Activated T-cell treated with anti-CD3 and anti-CD28 coated beads, Interleukin-2, amount 50 U/mL, for 72 hours (primary cell): ENCODE data around the gene SAMD7. TPM values are rescaled to one million over a fixed set of nuclear protein-coding genes. Genes with fewer than 3 reads are reported as not detected.

Experiments
- ATAC-seq, 2 donors: fragments of 150-1000 bp; cut with Tn5 transposase; replicated peaks in 1 of 2; 2 replicates each; pipeline ENCODE4 v1.10.0; 2021; ENCODE audit warnings: moderate library complexity in 2 of 2, mild to moderate bottlenecking in 1 of 2
- DNase-seq, 2 donors: peaks; one replicate each; pipeline ENCODE4 v3.0.0; 2021 to 2022; ENCODE audit warnings: mixed read lengths in 1 of 2
- H3K27ac Mint-ChIP-seq: one replicate; pipeline ENCODE4 v1.8.0; 2022; ENCODE audit warnings: mild to moderate bottlenecking, moderate library complexity, mixed read lengths
- H3K27me3 Mint-ChIP-seq: one replicate; pipeline ENCODE4 v1.8.0; 2022; ENCODE audit warnings: low read depth, mixed read lengths
- H3K36me3 Mint-ChIP-seq, 2 donors: one replicate each; pipeline ENCODE4 v1.8.0; 2022; ENCODE audit warnings: mixed read lengths in 2 of 2, mild to moderate bottlenecking in 1 of 2; ENCODE audit not compliant: insufficient read depth in 2 of 2
- H3K4me1 Mint-ChIP-seq: one replicate; pipeline ENCODE4 v1.8.0; 2022; ENCODE audit warnings: low read depth, mixed read lengths
- H3K4me3 Mint-ChIP-seq, 2 donors: one replicate each; pipeline ENCODE4 v1.8.0; 2022; ENCODE audit warnings: mild to moderate bottlenecking in 2 of 2, mixed read lengths in 2 of 2, moderate library complexity in 2 of 2
- H3K9me3 Mint-ChIP-seq, 2 donors: one replicate each; pipeline ENCODE4 v1.8.0; 2022; ENCODE audit warnings: mixed read lengths in 2 of 2
- total RNA-seq, 2 donors: library from RNA; stranded (reverse); gene quantifications; one replicate each; pipeline ENCODE4 v1.2.3, GENCODE V29; 2022

The SAMD7 gene
- total RNA-seq, 2 donors from 2014 or later: not detected

GRCh38 chr3:169880576-169881250 is 30.7 kb upstream of the SAMD7 start:
- no peaks in the 10 kb centered on the region for H3K4me1 Mint-ChIP-seq
- no peak overlapping the region for H3K4me3 Mint-ChIP-seq
- no peak for ATAC-seq
- no peaks in the 10 kb centered on the region for H3K36me3 Mint-ChIP-seq
- H3K27me3 Mint-ChIP-seq: no peaks in the 10 kb centered on the region
- no peak overlapping the region for H3K27ac Mint-ChIP-seq
- no peak for DNase-seq
- no peaks in the 10 kb centered on the region for H3K9me3 Mint-ChIP-seq

GRCh38 chr3:169886671-169887070 is 24.7 kb upstream of the SAMD7 start:
- Mint-ChIP-seq H3K9me3 (no peaks in the 10 kb centered on the region), H3K4me3 (no peak overlapping the region), H3K4me1 (no peaks in the 10 kb centered on the region), H3K27ac (no peak overlapping the region), H3K27me3 (no peaks in the 10 kb centered on the region), H3K36me3 (no peaks in the 10 kb centered on the region)
- no peak for DNase-seq
- ATAC-seq: no peak

- Mint-ChIP-seq H3K36me3 (no peaks in the 10 kb centered on the region), H3K4me1 (no peaks in the 10 kb centered on the region), H3K9me3 (no peaks in the 10 kb centered on the region), H3K27ac (no peak overlapping the region), H3K4me3 (no peak overlapping the region), H3K27me3 (no peaks in the 10 kb centered on the region)
- no peak for ATAC-seq
- no peak for DNase-seq
These were observed 19.5 kb upstream of the SAMD7 start for GRCh38 chr3:169891886-169892285.

- H3K9me3 Mint-ChIP-seq: no peaks in the 10 kb centered on the region
- no peak for DNase-seq
- no peak overlapping the region for H3K27ac Mint-ChIP-seq
- no peak overlapping the region for H3K4me3 Mint-ChIP-seq
- H3K36me3 Mint-ChIP-seq: no peaks in the 10 kb centered on the region
- H3K27me3 Mint-ChIP-seq: no peaks in the 10 kb centered on the region
- no peaks in the 10 kb centered on the region for H3K4me1 Mint-ChIP-seq
- ATAC-seq: no peak
These were observed 17.3 kb upstream of the SAMD7 start for GRCh38 chr3:169894110-169894509.

GRCh38 chr3:169895072-169895471 is 16.3 kb upstream of the SAMD7 start:
- Mint-ChIP-seq H3K4me3 (no peak overlapping the region), H3K9me3 (no peaks in the 10 kb centered on the region), H3K27me3 (no peaks in the 10 kb centered on the region), H3K27ac (no peak overlapping the region), H3K4me1 (no peaks in the 10 kb centered on the region), H3K36me3 (no peaks in the 10 kb centered on the region)
- no peak for DNase-seq
- no peak for ATAC-seq

GRCh38 chr3:169897284-169897683 is 14.1 kb upstream of the SAMD7 start:
- no peak overlapping the region for H3K4me3 Mint-ChIP-seq
- DNase-seq (no peak), ATAC-seq (no peak)
- H3K9me3 Mint-ChIP-seq: peaks cover 3 to 4% of the 10 kb centered on the region in 2 donors
- peaks cover 7 to 10% of the 10 kb centered on the region in 2 donors for H3K36me3 Mint-ChIP-seq
- H3K27ac Mint-ChIP-seq: no peak overlapping the region
- H3K27me3 Mint-ChIP-seq: no peaks in the 10 kb centered on the region
- H3K4me1 Mint-ChIP-seq: no peaks in the 10 kb centered on the region

GRCh38 chr3:169901453-169901852 is 9.9 kb upstream of the SAMD7 start:
- Mint-ChIP-seq H3K4me3 (no peak overlapping the region), H3K9me3 (peaks cover 5 to 7% of the 10 kb centered on the region in 2 donors), H3K27me3 (peaks cover 6% of the 10 kb centered on the region), H3K36me3 (peaks cover 7 to 14% of the 10 kb centered on the region in 2 donors), H3K27ac (no peak overlapping the region), H3K4me1 (no peaks in the 10 kb centered on the region)
- no peak for ATAC-seq
- no peak for DNase-seq

- DNase-seq (no peak), ATAC-seq (no peak)
- Mint-ChIP-seq H3K27me3 (peaks cover 6% of the 10 kb centered on the region), H3K4me3 (no peak overlapping the region), H3K36me3 (peaks cover 7 to 12% of the 10 kb centered on the region in 2 donors), H3K9me3 (peaks cover 5 to 6% of the 10 kb centered on the region in 2 donors), H3K27ac (no peak overlapping the region), H3K4me1 (no peaks in the 10 kb centered on the region)
These were observed 6.0 kb upstream of the SAMD7 start for GRCh38 chr3:169905404-169905803.

- peaks cover 0 to 4% of the 10 kb centered on the region in 2 donors for H3K36me3 Mint-ChIP-seq
- DNase-seq (no peak), ATAC-seq (no peak)
- H3K27me3 Mint-ChIP-seq: peaks cover 6% of the 10 kb centered on the region
- H3K4me3 Mint-ChIP-seq: no peak overlapping the region
- peaks cover 2% of the 10 kb centered on the region in 2 donors for H3K9me3 Mint-ChIP-seq
- H3K4me1 Mint-ChIP-seq: no peaks in the 10 kb centered on the region
- no peak overlapping the region for H3K27ac Mint-ChIP-seq
These were observed 3.9 kb upstream of the SAMD7 start for GRCh38 chr3:169907476-169907875.

GRCh38 chr3:169907944-169908343 is 3.4 kb upstream of the SAMD7 start:
- peaks cover 0 to 2% of the 10 kb centered on the region in 2 donors for H3K36me3 Mint-ChIP-seq
- no peak overlapping the region for H3K4me3 Mint-ChIP-seq
- peaks cover 2% of the 10 kb centered on the region in 2 donors for H3K9me3 Mint-ChIP-seq
- no peak overlapping the region for H3K27ac Mint-ChIP-seq
- H3K4me1 Mint-ChIP-seq: no peaks in the 10 kb centered on the region
- peaks cover 6% of the 10 kb centered on the region for H3K27me3 Mint-ChIP-seq
- ATAC-seq: no peak
- DNase-seq: no peak

- Mint-ChIP-seq H3K27ac (no peak overlapping the region), H3K27me3 (no peaks in the 10 kb centered on the region), H3K36me3 (no peaks in the 10 kb centered on the region), H3K4me3 (no peak overlapping the region), H3K9me3 (no peaks in the 10 kb centered on the region), H3K4me1 (no peaks in the 10 kb centered on the region)
- ATAC-seq: no peak
- no peak for DNase-seq
These were observed 2.0 kb downstream of the SAMD7 start for GRCh38 chr3:169913323-169913722.

GRCh38 chr3:169914321-169914720 is 2.9 kb downstream of the SAMD7 start:
- H3K9me3 Mint-ChIP-seq: no peaks in the 10 kb centered on the region
- H3K27me3 Mint-ChIP-seq: no peaks in the 10 kb centered on the region
- no peak for ATAC-seq
- H3K4me1 Mint-ChIP-seq: no peaks in the 10 kb centered on the region
- DNase-seq: no peak
- H3K4me3 Mint-ChIP-seq: no peak overlapping the region
- H3K36me3 Mint-ChIP-seq: no peaks in the 10 kb centered on the region
- no peak overlapping the region for H3K27ac Mint-ChIP-seq

- ATAC-seq: no peak
- H3K4me1 Mint-ChIP-seq: no peaks in the 10 kb centered on the region
- H3K27me3 Mint-ChIP-seq: no peaks in the 10 kb centered on the region
These were observed 11.8 kb downstream of the SAMD7 start for GRCh38 chr3:169923189-169923588.

GRCh38 chr3:169923831-169924230 is 12.5 kb downstream of the SAMD7 start:
- no peaks in the 10 kb centered on the region for H3K36me3 Mint-ChIP-seq
- H3K4me3 Mint-ChIP-seq: no peak overlapping the region
- ATAC-seq: no peak
- H3K27ac Mint-ChIP-seq: no peak overlapping the region
- no peaks in the 10 kb centered on the region for H3K4me1 Mint-ChIP-seq
- H3K27me3 Mint-ChIP-seq: no peaks in the 10 kb centered on the region
- H3K9me3 Mint-ChIP-seq: no peaks in the 10 kb centered on the region
- DNase-seq: no peak

More at GRCh38 chr3:169923189-169923588, 11.8 kb downstream of the SAMD7 start:
- H3K4me3 Mint-ChIP-seq: no peak overlapping the region
- H3K27ac Mint-ChIP-seq: no peak overlapping the region
- H3K9me3 Mint-ChIP-seq: no peaks in the 10 kb centered on the region
- no peak for DNase-seq
- H3K36me3 Mint-ChIP-seq: no peaks in the 10 kb centered on the region
